ENCODE measurements around the gene DOCK3.

Gene DOCK3

GRCh38 chr3:51269466-51269865 lies 594.7 kb downstream of the DOCK3 start:
- no peaks in the 10 kb centered on the region for H3K4me1 ChIP-seq (ENCODE audit: control insufficient read depth, low read depth, low read length)
- H3K9me3 ChIP-seq (ENCODE audit: control insufficient read depth, low read depth, low read length) = no peaks in the 10 kb centered on the region
- H3K9ac ChIP-seq (ENCODE audit: low read length) = no peak overlapping the region
- H3K27me3 ChIP-seq (ENCODE audit: control insufficient read depth, insufficient read depth, low read length) = no peaks in the 10 kb centered on the region
- no peaks in the 10 kb centered on the region for H3K36me3 ChIP-seq (ENCODE audit: control insufficient read depth, low read depth, low read length)
- H3K4me3 ChIP-seq (ENCODE audit: low read length) = no peak overlapping the region
- no peak overlapping the region for H3K27ac ChIP-seq (ENCODE audit: low read length)

DNA sequence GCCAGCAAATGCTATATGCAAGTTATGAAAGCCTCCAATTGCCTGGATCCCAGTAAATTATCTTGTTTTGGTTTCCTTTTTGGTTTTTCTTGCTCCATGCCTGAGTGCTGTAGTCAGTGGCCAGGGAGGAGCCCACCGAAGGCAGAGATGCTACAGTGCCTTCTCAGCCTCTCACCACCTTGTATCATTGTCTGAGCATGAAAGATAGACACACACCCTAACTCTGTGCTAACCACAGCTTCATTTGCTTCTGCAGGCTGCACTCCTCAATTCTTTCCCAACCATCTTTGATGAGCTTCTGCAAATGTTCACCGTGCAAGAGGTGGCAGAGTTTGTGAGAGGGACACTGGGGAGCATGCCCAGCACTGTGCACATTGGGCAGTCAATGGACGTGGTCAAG lies 595.8 kb downstream of the DOCK3 start:
- no peak overlapping the region for H3K9ac ChIP-seq (ENCODE audit: low read length)
- no peaks in the 10 kb centered on the region for H3K36me3 ChIP-seq (ENCODE audit: control insufficient read depth, low read depth, low read length)
- H3K4me3 ChIP-seq (ENCODE audit: low read length) = no peak overlapping the region
- no peaks in the 10 kb centered on the region for H3K27me3 ChIP-seq (ENCODE audit: control insufficient read depth, insufficient read depth, low read length)
- no peaks in the 10 kb centered on the region for H3K4me1 ChIP-seq (ENCODE audit: control insufficient read depth, low read depth, low read length)
- no peaks in the 10 kb centered on the region for H3K9me3 ChIP-seq (ENCODE audit: control insufficient read depth, low read depth, low read length)
- no peak overlapping the region for H3K27ac ChIP-seq (ENCODE audit: low read length)

- Histone ChIP-seq H3K4me1 (ENCODE audit: control insufficient read depth, low read depth, low read length) (no peaks in the 10 kb centered on the region), H3K4me3 (ENCODE audit: low read length) (no peak overlapping the region), H3K27ac (ENCODE audit: low read length) (no peak overlapping the region), H3K27me3 (ENCODE audit: control insufficient read depth, insufficient read depth, low read length) (no peaks in the 10 kb centered on the region), H3K36me3 (ENCODE audit: control insufficient read depth, low read depth, low read length) (no peaks in the 10 kb centered on the region), H3K9me3 (ENCODE audit: control insufficient read depth, low read depth, low read length) (no peaks in the 10 kb centered on the region), H3K9ac (ENCODE audit: low read length) (no peak overlapping the region)
Measured at GRCh38 chr3:51271172-51271571, 596.4 kb downstream of the DOCK3 start.

GRCh38 chr3:51274052-51274451 lies 599.3 kb downstream of the DOCK3 start:
- no peak overlapping the region for H3K9ac ChIP-seq (ENCODE audit: low read length)
- H3K9me3 ChIP-seq (ENCODE audit: control insufficient read depth, low read depth, low read length) = no peaks in the 10 kb centered on the region

GRCh38 chr3:51275111-51275805 lies 600.5 kb downstream of the DOCK3 start:
- H3K27me3 ChIP-seq (ENCODE audit: control insufficient read depth, insufficient read depth, low read length) = no peaks in the 10 kb centered on the region
- no peaks in the 10 kb centered on the region for H3K36me3 ChIP-seq (ENCODE audit: control insufficient read depth, low read depth, low read length)
- no peaks in the 10 kb centered on the region for H3K9me3 ChIP-seq (ENCODE audit: control insufficient read depth, low read depth, low read length)
- no peak overlapping the region for H3K9ac ChIP-seq (ENCODE audit: low read length)
- no peaks in the 10 kb centered on the region for H3K4me1 ChIP-seq (ENCODE audit: control insufficient read depth, low read depth, low read length)
- no peak overlapping the region for H3K4me3 ChIP-seq (ENCODE audit: low read length)
- H3K27ac ChIP-seq (ENCODE audit: low read length) = no peak overlapping the region

More at GRCh38 chr3:51274052-51274451, 599.3 kb downstream of the DOCK3 start:
- Histone ChIP-seq H3K27ac (ENCODE audit: low read length) (no peak overlapping the region), H3K4me3 (ENCODE audit: low read length) (no peak overlapping the region), H3K36me3 (ENCODE audit: control insufficient read depth, low read depth, low read length) (no peaks in the 10 kb centered on the region), H3K4me1 (ENCODE audit: control insufficient read depth, low read depth, low read length) (no peaks in the 10 kb centered on the region), H3K27me3 (ENCODE audit: control insufficient read depth, insufficient read depth, low read length) (no peaks in the 10 kb centered on the region)

GRCh38 chr3:51276046-51276445 lies 601.3 kb downstream of the DOCK3 start:
- Histone ChIP-seq H3K27ac (ENCODE audit: low read length) (no peak overlapping the region), H3K9me3 (ENCODE audit: control insufficient read depth, low read depth, low read length) (no peaks in the 10 kb centered on the region), H3K36me3 (ENCODE audit: control insufficient read depth, low read depth, low read length) (no peaks in the 10 kb centered on the region), H3K27me3 (ENCODE audit: control insufficient read depth, insufficient read depth, low read length) (no peaks in the 10 kb centered on the region), H3K4me3 (ENCODE audit: low read length) (no peak overlapping the region), H3K4me1 (ENCODE audit: control insufficient read depth, low read depth, low read length) (no peaks in the 10 kb centered on the region), H3K9ac (ENCODE audit: low read length) (no peak overlapping the region)

- H3K9me3 ChIP-seq (ENCODE audit: control insufficient read depth, low read depth, low read length) = no peaks in the 10 kb centered on the region
- H3K9ac ChIP-seq (ENCODE audit: low read length) = no peak overlapping the region
- no peaks in the 10 kb centered on the region for H3K36me3 ChIP-seq (ENCODE audit: control insufficient read depth, low read depth, low read length)
- no peaks in the 10 kb centered on the region for H3K4me1 ChIP-seq (ENCODE audit: control insufficient read depth, low read depth, low read length)
- H3K4me3 ChIP-seq (ENCODE audit: low read length) = no peak overlapping the region
- no peaks in the 10 kb centered on the region for H3K27me3 ChIP-seq (ENCODE audit: control insufficient read depth, insufficient read depth, low read length)
- H3K27ac ChIP-seq (ENCODE audit: low read length) = no peak overlapping the region
Measured at GRCh38 chr3:51279448-51279847, 604.7 kb downstream of the DOCK3 start.

DNA sequence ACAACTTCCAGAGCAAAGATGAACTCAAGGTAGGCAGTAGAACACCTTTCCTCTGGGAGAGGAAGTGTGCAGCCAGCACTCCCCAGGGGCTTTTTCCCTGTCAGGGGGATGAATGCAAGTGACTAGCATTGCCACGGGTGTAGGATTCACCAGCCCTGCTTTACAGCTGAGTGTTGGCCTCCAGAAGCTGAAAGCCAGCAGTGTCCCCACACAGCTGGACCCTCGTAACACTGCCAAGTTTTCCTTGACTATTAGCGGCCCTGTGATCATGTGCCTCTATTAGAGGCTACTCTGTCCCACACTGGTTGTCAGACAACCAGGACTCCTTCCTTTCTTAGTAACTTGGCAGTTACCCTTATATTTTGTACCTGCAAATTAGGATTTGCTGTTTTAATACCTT lies 605.4 kb downstream of the DOCK3 start:
- no peaks in the 10 kb centered on the region for H3K36me3 ChIP-seq (ENCODE audit: control insufficient read depth, low read depth, low read length)
- no peaks in the 10 kb centered on the region for H3K27me3 ChIP-seq (ENCODE audit: control insufficient read depth, insufficient read depth, low read length)
- no peak overlapping the region for H3K9ac ChIP-seq (ENCODE audit: low read length)
- no peak overlapping the region for H3K27ac ChIP-seq (ENCODE audit: low read length)
- H3K4me3 ChIP-seq (ENCODE audit: low read length) = no peak overlapping the region
- H3K9me3 ChIP-seq (ENCODE audit: control insufficient read depth, low read depth, low read length) = no peaks in the 10 kb centered on the region
- no peaks in the 10 kb centered on the region for H3K4me1 ChIP-seq (ENCODE audit: control insufficient read depth, low read depth, low read length)

DNA sequence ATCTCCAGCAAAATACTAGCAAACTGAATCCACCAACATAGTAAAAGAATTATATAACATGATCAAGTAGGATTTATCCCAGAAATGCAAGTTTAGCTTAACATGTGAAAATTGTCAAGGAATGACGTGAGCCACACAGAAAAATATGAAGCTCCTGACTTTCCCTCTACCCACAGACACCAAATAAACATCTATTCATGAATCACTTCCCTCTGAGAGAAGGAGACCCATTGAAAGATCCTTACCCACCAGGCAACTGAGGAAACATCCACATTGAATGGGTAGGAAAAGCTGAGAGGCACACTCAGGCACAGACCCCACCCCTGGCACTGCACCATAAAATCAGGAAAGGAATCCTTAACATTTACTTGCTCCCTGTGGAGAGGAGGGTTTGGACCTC lies 608.2 kb downstream of the DOCK3 start:
- Histone ChIP-seq H3K9ac (ENCODE audit: low read length) (no peak overlapping the region), H3K9me3 (ENCODE audit: control insufficient read depth, low read depth, low read length) (peaks cover 7% of the 10 kb centered on the region), H3K4me3 (ENCODE audit: low read length) (no peak overlapping the region), H3K36me3 (ENCODE audit: control insufficient read depth, low read depth, low read length) (no peaks in the 10 kb centered on the region), H3K27me3 (ENCODE audit: control insufficient read depth, insufficient read depth, low read length) (no peaks in the 10 kb centered on the region), H3K27ac (ENCODE audit: low read length) (no peak overlapping the region), H3K4me1 (ENCODE audit: control insufficient read depth, low read depth, low read length) (no peaks in the 10 kb centered on the region)

DNA sequence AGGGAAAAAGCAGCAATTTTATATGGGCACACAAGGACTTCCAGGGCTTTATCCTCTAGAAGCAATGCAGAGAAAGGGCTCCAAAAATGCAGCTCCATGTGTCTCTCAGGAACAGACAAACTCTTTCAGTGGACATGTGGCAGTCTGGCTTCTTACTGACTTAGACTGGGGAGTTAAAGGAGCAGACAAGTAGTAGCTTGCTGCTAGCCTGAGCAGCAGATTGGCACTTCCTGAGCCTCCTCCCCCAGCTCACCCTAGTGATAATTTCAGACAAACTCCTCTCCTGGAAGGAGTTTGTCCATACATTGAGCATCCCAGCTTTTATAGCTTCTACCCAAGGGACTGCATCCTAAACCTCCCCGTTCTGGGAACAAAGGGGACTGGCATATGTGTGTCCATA lies 608.7 kb downstream of the DOCK3 start:
- no peak overlapping the region for H3K4me3 ChIP-seq (ENCODE audit: low read length)
- H3K27ac ChIP-seq (ENCODE audit: low read length) = no peak overlapping the region
- no peaks in the 10 kb centered on the region for H3K27me3 ChIP-seq (ENCODE audit: control insufficient read depth, insufficient read depth, low read length)
- H3K9me3 ChIP-seq (ENCODE audit: control insufficient read depth, low read depth, low read length) = peaks cover 7% of the 10 kb centered on the region
- H3K4me1 ChIP-seq (ENCODE audit: control insufficient read depth, low read depth, low read length) = no peaks in the 10 kb centered on the region
- H3K36me3 ChIP-seq (ENCODE audit: control insufficient read depth, low read depth, low read length) = no peaks in the 10 kb centered on the region
- no peak overlapping the region for H3K9ac ChIP-seq (ENCODE audit: low read length)

DNA sequence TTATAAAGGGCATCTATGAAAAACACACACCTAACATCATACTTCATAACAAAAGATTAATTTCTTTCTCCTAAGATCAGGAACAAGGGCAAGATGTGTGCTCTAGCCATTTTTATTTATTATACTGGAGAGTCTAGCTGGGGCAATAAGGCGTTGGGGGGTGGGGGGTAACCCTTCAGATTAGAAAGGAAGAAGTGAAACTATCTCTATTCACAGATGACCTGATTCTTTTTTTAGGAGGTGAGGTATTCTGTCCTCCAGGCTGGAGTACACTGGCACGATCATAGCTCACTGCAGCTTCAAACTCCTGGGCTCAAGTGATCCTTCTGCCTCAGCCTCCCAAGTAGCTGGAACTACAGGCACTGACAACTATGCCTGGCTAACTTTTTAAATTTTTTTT lies 620.9 kb downstream of the DOCK3 start:
- H3K9me3 ChIP-seq (ENCODE audit: control insufficient read depth, low read depth, low read length) = no peaks in the 10 kb centered on the region
- no peak overlapping the region for H3K4me3 ChIP-seq (ENCODE audit: low read length)
- H3K4me1 ChIP-seq (ENCODE audit: control insufficient read depth, low read depth, low read length) = no peaks in the 10 kb centered on the region
- H3K36me3 ChIP-seq (ENCODE audit: control insufficient read depth, low read depth, low read length) = no peaks in the 10 kb centered on the region
- H3K9ac ChIP-seq (ENCODE audit: low read length) = no peak overlapping the region
- H3K27me3 ChIP-seq (ENCODE audit: control insufficient read depth, insufficient read depth, low read length) = no peaks in the 10 kb centered on the region
- no peak overlapping the region for H3K27ac ChIP-seq (ENCODE audit: low read length)

DNA sequence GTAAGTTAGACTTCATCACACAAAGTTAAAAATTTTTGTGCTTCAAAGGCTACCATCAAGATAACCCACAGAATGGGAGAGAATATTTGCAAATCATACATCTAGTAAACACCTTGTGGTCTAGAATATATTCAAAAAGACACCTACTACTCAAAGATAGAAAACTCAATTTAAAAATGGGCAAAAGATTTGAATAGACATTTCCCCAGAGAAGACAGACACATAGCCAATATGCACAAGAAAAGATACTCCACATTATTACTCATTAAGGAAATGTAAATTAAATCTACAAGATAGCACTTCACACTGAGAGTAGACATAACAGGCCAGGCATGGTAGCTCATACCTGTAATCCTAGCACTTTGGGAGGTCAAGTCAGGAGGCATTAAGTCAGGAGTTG lies 622.6 kb downstream of the DOCK3 start:
- Histone ChIP-seq H3K9ac (ENCODE audit: low read length) (no peak overlapping the region), H3K4me1 (ENCODE audit: control insufficient read depth, low read depth, low read length) (no peaks in the 10 kb centered on the region), H3K4me3 (ENCODE audit: low read length) (no peak overlapping the region), H3K27ac (ENCODE audit: low read length) (no peak overlapping the region), H3K9me3 (ENCODE audit: control insufficient read depth, low read depth, low read length) (no peaks in the 10 kb centered on the region), H3K27me3 (ENCODE audit: control insufficient read depth, insufficient read depth, low read length) (no peaks in the 10 kb centered on the region), H3K36me3 (ENCODE audit: control insufficient read depth, low read depth, low read length) (no peaks in the 10 kb centered on the region)
